D721Med (cell line): Measurements from ENCODE around the gene REEP3.

ENCODE experiments used
- DNase-seq: peaks from one replicate; pipeline ENCODE4 v3.0.0; 2011; ENCODE audit warnings: low spot score; ENCODE audit not compliant: insufficient read length
- FAIRE-seq: peaks from 2 replicates; lab custom pipeline; 2011; peaks lifted over from hg19 to GRCh38; lab: Jason Lieb, UNC
- TF ChIP-seq, protein P1 (sequence below): IDR thresholded peaks from 2 replicates; pipeline ENCODE4 v1.5.1; 2012; ENCODE audit warnings: mild to moderate bottlenecking, control low read depth; ENCODE audit not compliant: insufficient read depth; ENCODE audit errors: missing control alignments

REEP3 gene

DNA sequence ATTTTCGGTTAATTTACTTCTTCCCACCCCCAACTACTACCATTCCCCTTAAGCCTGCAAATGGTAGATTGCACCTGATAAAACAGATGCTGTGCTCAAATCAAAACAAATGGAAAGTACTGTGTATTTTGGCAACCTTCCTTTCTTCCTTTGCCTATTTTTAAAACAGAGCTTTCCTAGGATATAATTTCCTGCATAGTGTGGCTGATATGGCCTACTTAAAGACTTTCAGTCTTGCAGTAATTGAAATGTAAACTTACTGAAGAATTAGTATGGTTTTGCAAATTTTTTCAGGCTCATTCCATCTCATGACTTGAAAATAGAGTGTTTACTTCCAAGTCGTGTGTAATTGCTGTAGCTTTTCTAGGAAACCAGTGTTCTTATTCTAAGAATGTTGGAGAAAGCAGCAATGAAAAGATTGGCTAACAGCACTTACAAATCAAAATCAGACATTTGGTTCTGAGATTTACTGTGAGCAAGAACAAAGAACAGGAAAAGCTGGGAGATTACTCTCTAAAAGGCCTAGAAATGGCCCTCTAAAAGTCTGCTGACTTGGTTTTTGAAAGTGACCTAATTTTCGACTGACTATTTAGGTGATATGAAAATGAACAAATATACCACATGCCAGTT is 52.0 kb downstream of the REEP3 start:
- TF ChIP-seq, protein P1, sequence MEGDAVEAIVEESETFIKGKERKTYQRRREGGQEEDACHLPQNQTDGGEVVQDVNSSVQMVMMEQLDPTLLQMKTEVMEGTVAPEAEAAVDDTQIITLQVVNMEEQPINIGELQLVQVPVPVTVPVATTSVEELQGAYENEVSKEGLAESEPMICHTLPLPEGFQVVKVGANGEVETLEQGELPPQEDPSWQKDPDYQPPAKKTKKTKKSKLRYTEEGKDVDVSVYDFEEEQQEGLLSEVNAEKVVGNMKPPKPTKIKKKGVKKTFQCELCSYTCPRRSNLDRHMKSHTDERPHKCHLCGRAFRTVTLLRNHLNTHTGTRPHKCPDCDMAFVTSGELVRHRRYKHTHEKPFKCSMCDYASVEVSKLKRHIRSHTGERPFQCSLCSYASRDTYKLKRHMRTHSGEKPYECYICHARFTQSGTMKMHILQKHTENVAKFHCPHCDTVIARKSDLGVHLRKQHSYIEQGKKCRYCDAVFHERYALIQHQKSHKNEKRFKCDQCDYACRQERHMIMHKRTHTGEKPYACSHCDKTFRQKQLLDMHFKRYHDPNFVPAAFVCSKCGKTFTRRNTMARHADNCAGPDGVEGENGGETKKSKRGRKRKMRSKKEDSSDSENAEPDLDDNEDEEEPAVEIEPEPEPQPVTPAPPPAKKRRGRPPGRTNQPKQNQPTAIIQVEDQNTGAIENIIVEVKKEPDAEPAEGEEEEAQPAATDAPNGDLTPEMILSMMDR = no peak
- FAIRE-seq (no peak), DNase-seq (no peak)

DNA sequence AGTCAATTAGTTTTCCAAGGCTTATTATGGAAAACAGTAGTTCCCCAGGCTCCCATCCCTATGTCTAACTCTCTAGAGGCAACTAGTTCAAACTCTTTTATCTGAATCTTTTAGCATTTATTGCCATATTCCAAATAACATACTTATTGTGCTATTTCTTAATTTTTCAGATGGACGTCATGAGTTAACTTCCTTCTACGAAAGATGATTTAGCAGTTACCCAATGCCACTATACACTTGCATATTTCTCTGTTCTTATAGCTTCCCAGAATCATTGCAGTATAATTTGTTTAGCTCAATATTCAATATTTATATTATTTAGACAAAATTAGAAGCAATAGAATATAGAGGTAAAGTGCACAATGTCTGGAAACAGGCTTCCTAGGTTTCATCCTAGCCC is 52.8 kb downstream of the REEP3 start:
- DNase-seq (no peak), FAIRE-seq (no peak)
- TF ChIP-seq, protein P1 = no peak

DNA sequence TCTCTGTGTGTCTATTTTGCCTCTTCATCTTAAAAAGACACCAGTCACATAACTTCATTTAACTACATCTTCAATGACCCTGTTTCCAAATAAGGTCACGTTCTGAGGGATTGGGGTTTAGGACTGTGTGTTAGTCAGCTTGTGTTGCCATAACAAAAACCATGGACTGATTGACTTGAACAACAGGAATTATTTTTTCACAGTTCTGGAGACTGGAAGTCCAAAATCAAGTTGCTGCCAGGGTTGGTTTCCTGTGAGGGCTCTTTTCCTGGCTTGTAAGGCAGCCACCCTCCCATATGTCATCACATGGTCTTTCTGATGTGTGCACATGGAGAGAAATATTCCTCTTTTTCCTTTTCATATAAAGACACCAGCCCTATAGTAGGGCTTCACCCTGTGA is 55.3 kb downstream of the REEP3 start:
- TF ChIP-seq, protein P1 = no peak
- DNase-seq (no peak), FAIRE-seq (no peak)

DNA sequence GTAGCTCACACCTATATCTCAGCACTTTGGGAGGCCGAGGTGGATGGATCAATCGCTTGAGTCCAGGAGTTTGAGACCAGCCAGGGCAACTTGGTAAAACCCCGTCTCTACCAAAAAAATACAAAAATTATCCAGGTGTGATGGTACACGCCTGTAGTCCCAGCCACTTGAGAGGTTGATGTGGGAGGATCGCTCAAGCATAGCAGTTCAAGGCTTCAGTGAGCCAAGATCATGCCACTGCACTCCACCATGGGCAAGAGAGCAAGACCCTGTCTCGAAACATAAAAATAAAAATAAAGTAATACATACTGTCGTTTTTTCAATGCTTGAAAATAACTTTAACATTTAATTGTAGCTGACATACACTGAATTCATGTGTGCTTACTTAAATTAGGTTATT is 57.3 kb downstream of the REEP3 start:
- TF ChIP-seq, protein P1 = no peak
- DNase-seq = no peak
- no peak for FAIRE-seq

DNA sequence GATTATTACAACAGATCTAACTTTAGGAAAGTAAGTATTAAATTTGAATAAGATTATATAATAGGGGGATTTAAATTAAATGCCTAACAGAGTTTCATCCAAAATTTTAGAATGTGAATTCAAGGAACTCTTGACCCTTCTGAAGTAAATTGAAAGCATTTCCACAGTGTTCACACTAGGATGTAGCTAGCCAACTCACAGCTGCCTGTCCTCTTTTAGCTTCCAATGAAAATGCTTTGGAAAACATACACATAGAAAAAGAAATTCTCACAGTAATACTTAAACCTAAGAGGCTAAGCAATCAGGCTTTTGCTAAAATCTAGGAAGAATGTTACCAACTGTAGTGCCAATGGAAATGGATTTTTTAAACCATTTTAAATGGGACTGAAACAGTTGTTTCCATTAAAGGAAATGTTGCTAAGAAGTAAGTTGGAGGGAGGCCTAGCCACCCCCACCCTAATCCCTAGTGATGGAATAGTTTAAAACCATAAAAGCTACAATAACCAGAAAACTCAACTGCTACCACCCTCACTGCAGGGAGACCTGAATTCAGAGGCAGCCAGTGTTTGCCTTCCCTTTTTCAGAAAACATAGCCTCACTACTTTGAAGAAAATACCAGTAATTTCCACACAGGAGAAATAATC is 58.3 kb downstream of the REEP3 start:
- no peak for DNase-seq
- no peak for FAIRE-seq
- TF ChIP-seq, protein P1 = no peak

DNA sequence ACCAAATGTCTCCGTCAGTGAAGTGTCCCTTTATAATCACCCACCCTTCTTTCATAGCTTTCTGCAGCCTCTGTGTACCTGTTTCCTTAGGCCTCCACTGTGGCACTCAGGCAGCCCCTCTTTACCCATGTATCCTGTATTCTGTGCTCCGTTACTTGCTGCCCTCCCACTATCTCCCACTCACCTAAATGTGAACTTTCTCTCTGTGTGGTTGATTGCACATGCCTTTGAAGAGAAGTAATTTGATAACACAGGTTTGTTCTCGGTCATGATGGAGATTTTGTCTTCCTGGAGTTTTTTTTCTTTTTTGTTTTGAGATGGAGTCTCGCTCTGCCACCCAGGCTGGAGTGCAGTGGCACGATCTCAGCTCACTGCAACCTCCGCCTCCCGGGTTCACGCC is 61.5 kb downstream of the REEP3 start:
- TF ChIP-seq, protein P1 = no peak
- FAIRE-seq (no peak), DNase-seq (no peak)

DNA sequence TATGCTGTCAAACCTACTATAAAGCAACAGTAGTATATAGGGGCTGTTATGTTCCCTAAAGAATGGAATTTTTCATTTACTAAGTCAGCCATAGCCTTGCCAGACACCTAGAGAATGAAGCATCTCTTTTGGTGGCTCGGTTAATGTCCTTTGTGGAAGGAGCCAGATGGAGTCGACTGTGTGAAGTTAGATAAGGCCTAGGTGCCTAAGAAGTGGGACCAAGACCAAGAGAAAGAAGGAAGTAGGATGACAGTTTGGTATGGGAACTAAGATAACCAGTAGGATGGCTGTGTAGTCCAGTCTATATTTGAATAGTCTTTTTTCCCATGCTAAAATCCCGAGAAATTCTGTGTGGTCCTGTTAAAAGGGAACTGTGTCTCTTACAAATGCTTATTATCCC is 62.2 kb downstream of the REEP3 start:
- DNase-seq (no peak), FAIRE-seq (no peak)
- TF ChIP-seq, protein P1 = no peak
